A549 (cell line): ENCODE measurements around the gene LASP1. TPM values are rescaled to one million over a fixed set of nuclear protein-coding genes. Genes with fewer than 3 reads are reported as not detected.

Source experiments
- ATAC-seq, 2 experiments: fragments of 200-7000 bp in 1 of 2; fragments of >200 bp in 1 of 2; cut with Nextera tagmentation in 1 of 2; cut with Tn5 transposase in 1 of 2; 3 replicates each; pipeline versions ENCODE4 v1.8.0 to v1.9.1; 2018 to 2020; ENCODE audit warnings: mild to moderate bottlenecking in 1 of 2, moderate library complexity in 1 of 2
- CTCF ChIA-PET: fragments of 300-600 bp; sonication (Branson Sonifier 250); formaldehyde crosslinking; extraction: SDS; loops from one replicate; lab custom pipeline; 2021; ENCODE audit warnings: antibody characterized with exemption, inconsistent platforms; lab: Yijun Ruan, JAX
- POLR2A ChIA-PET: fragments of 350-600 bp; formaldehyde crosslinking; extraction: SDS; loops from one replicate; lab custom pipeline; 2021; ENCODE audit warnings: antibody characterized with exemption, inconsistent platforms; lab: Yijun Ruan, JAX
- DNase-seq, 2 experiments: peaks; one replicate each; pipeline versions ENCODE4 v3.0.0 to v3.0.0-alpha.2; 2011 to 2016; ENCODE audit warnings: low read depth in 1 of 2, low spot score in 1 of 2
- FAIRE-seq: peaks from 2 replicates; lab custom pipeline; 2011; peaks lifted over from hg19 to GRCh38; lab: Jason Lieb, UNC
- H3K27ac ChIP-seq, 2 experiments: fragments of >200 bp; sonication (Bioruptor Twin); formaldehyde crosslinking; 3 replicates each; pipeline ENCODE4 v1.5.1; 2016 to 2017
- H3K4me1 ChIP-seq: fragments of >200 bp; sonication (Bioruptor Twin); formaldehyde crosslinking; 3 replicates; pipeline ENCODE4 v1.6.1; 2016
- H3K4me2 ChIP-seq: fragments of >200 bp; sonication (Bioruptor Twin); formaldehyde crosslinking; 3 replicates; pipeline ENCODE4 v1.6.1; 2016
- H3K4me3 ChIP-seq: fragments of >200 bp; sonication (Bioruptor Twin); formaldehyde crosslinking; 3 replicates; pipeline ENCODE4 v1.5.1; 2016
- H3K9me3 ChIP-seq: fragments of >200 bp; sonication (Bioruptor Twin); formaldehyde crosslinking; 3 replicates; pipeline ENCODE4 v1.6.1; 2016
- BHLHE40 ChIP-seq: IDR thresholded peaks from 2 replicates; pipeline ENCODE4 v1.6.1; 2012; ENCODE audit warnings: low read depth, low read length, inconsistent platforms
- CEBPB ChIP-seq, 2 experiments: fragments of >200 bp in 1 of 2; sonication (Bioruptor Twin) in 1 of 2; formaldehyde crosslinking in 1 of 2; IDR thresholded peaks; 2 replicates each; pipeline ENCODE4 v1.6.1; 2012 to 2016
- ELK1 ChIP-seq: fragments of 150-350 bp; IDR thresholded peaks from 2 replicates; pipeline ENCODE4 v1.6.1; 2014; ENCODE audit warnings: low read depth, mild to moderate bottlenecking, low read length
- FOSB ChIP-seq: fragments of 250-450 bp; sonication (Bioruptor Pico); IDR thresholded peaks from 2 replicates; pipeline ENCODE4 v1.5.0; 2020; ENCODE audit warnings: mild to moderate bottlenecking, moderate library complexity
- FOXS1 ChIP-seq: fragments of 250-450 bp; sonication (Bioruptor Pico); IDR thresholded peaks from 2 replicates; pipeline ENCODE4 v1.5.0; 2020; ENCODE audit warnings: mild to moderate bottlenecking, moderate library complexity
- HEYL ChIP-seq: fragments of 250-450 bp; sonication (Bioruptor Pico); IDR thresholded peaks from 2 replicates; pipeline ENCODE4 v1.8.0; 2021; ENCODE audit warnings: mild to moderate bottlenecking, moderate library complexity
- HOXA7 ChIP-seq: fragments of 250-450 bp; sonication (Bioruptor Pico); IDR thresholded peaks from 2 replicates; pipeline ENCODE4 v1.5.0; 2020; ENCODE audit warnings: mild to moderate bottlenecking, moderate library complexity
- KDM1A ChIP-seq: fragments of 200-600 bp; sonication (generic); IDR thresholded peaks from 2 replicates; pipeline ENCODE4 v1.6.1; 2016; ENCODE audit warnings: low read depth, mild to moderate bottlenecking
- MAFK ChIP-seq: fragments of 450-650 bp; IDR thresholded peaks from 2 replicates; pipeline ENCODE4 v1.6.1; 2014; ENCODE audit not compliant: partially characterized antibody
- NFE2L2 ChIP-seq: fragments of 150-350 bp; conservative IDR thresholded peaks from 2 replicates; pipeline ENCODE4 v1.6.1; 2014; ENCODE audit warnings: low read length
- NPAS2 ChIP-seq: fragments of 250-450 bp; sonication (Bioruptor Pico); IDR thresholded peaks from 2 replicates; pipeline ENCODE4 v1.8.0; 2022; ENCODE audit warnings: mild to moderate bottlenecking, moderate library complexity, borderline replicate concordance
- POLR2A ChIP-seq: IDR thresholded peaks from 2 replicates; pipeline ENCODE4 v1.6.1; 2012; ENCODE audit warnings: mild to moderate bottlenecking, low read length
- RNF2 ChIP-seq: fragments of 200-600 bp; sonication (generic); IDR thresholded peaks from 2 replicates; pipeline ENCODE4 v1.6.1; 2016; ENCODE audit warnings: low read depth, mild to moderate bottlenecking, antibody characterized with exemption, moderate library complexity, borderline replicate concordance
- TFCP2L1 ChIP-seq: fragments of 250-450 bp; sonication (Bioruptor Pico); IDR thresholded peaks from 2 replicates; pipeline ENCODE4 v1.5.0; 2021; ENCODE audit warnings: mild to moderate bottlenecking
- ZSCAN20 ChIP-seq: fragments of 250-450 bp; sonication (Bioruptor Pico); IDR thresholded peaks from 2 replicates; pipeline ENCODE4 v1.8.0; 2022; ENCODE audit warnings: mild to moderate bottlenecking, moderate library complexity
- WGBS: methylation state at CpG from one replicate; pipeline ENCODE4 v1.1.6; 2017; ENCODE audit errors: missing lambda C conversion rate; 5-methylcytosine and 5-hydroxymethylcytosine counted together
- polyA plus RNA-seq, 4 experiments: library from polyadenylated mRNA; depleted of rRNA in 3 of 4; stranded (reverse); fragments of >200 nt; fragmentation: RNase III in 1 of 4; extraction: RNeasy Plus Mini Kit Qiagen cat#74134 plus additional on column Dnase treatment in 1 of 4; gene quantifications; 2 replicates in 3 of 4; 3 replicates in 1 of 4; pipeline ENCODE4 v1.2.3, GENCODE V29; 2011 to 2017
- small RNA-seq, 6 experiments: library from RNA; depleted of rRNA; stranded (forward); fragments of <200 nt; gene quantifications; one replicate each; pipeline ENCODE3, GENCODE V24; 2012
- TF ChIP-seq, protein P1 (sequence below): IDR thresholded peaks from 2 replicates; pipeline ENCODE4 v1.6.1; 2012; ENCODE audit warnings: low read depth, borderline replicate concordance

LASP1 gene
- polyA plus RNA-seq, 2 of the 4 experiments (the other 2 are of a cell fraction) = 145 to 281 TPM

- ATAC-seq (no peak), DNase-seq (no peak), FAIRE-seq (no peak)
- Histone ChIP-seq H3K4me3 (no peak overlapping the region), H3K4me1 (peaks cover 16% of the 10 kb centered on the region; the same call in 2 of the 3 replicates), H3K9me3 (no peaks in the 10 kb centered on the region), H3K4me2 (no peak overlapping the region), H3K27ac (no peak overlapping the region)
- CTCF ChIA-PET = interaction anchor here (1.2 to 6.1 kb wide), 3 partner anchors 13 to 183 kb away, joined by 5 to 61 read pairs (median 22); no protein-coding TSS in a partner anchor
- no peak for TF ChIP-seq POLR2A
- 65% methylated on average over 4 of the region's 4 CpGs for WGBS
- POLR2A ChIA-PET = no interaction called here
Measured at GRCh38 chr17:38970128-38970527, 100.3 kb downstream of the LASP1 start.

- TF ChIP-seq CEBPB (IDR thresholded peaks at IDR 0.05) = no peak
- TF ChIP-seq MAFK = no peak
- no peak for TF ChIP-seq KDM1A
- TF ChIP-seq NFE2L2 = no peak
- TF ChIP-seq BHLHE40 = no peak
- TF ChIP-seq HOXA7 (CRISPR knock-in tag) = no peak
- no peak for TF ChIP-seq RNF2
- TF ChIP-seq, protein P1, sequence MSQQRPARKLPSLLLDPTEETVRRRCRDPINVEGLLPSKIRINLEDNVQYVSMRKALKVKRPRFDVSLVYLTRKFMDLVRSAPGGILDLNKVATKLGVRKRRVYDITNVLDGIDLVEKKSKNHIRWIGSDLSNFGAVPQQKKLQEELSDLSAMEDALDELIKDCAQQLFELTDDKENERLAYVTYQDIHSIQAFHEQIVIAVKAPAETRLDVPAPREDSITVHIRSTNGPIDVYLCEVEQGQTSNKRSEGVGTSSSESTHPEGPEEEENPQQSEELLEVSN = no peak
- TF ChIP-seq POLR2A = no peak
- no peak for TF ChIP-seq FOSB (CRISPR knock-in tag)
- TF ChIP-seq FOXS1 (CRISPR knock-in tag) = no peak
- TF ChIP-seq ZSCAN20 = no peak
- TF ChIP-seq TFCP2L1 = no peak
- TF ChIP-seq ELK1 = no peak
- TF ChIP-seq NPAS2 (CRISPR knock-in tag) = no peak
- no peak for TF ChIP-seq HEYL (CRISPR knock-in tag)
- Histone ChIP-seq H3K27ac (no peak overlapping the region), H3K4me3 (no peak overlapping the region), H3K4me1 (peaks cover 16% of the 10 kb centered on the region; the same call in 2 of the 3 replicates), H3K4me2 (no peak overlapping the region), H3K9me3 (no peaks in the 10 kb centered on the region)
- ChIA-PET POLR2A (no interaction called here), CTCF (interaction anchor here (0.9 to 6.1 kb wide), 4 partner anchors 13 to 182 kb away, joined by 3 to 61 read pairs (median 14); no protein-coding TSS in a partner anchor)
- ATAC-seq (no peak), FAIRE-seq (no peak), DNase-seq (peak in 1 of 2 experiments; percentile 39)
- WGBS = 83% methylated on average over 5 of the region's 5 CpGs
Measured at GRCh38 chr17:38970804-38971203, 100.9 kb downstream of the LASP1 start.

Small RNA genes within 50 kb of the gene (small RNA-seq; reads per million reads assigned to genes)
- gene MIR4727 = 0 to 3.9 (median 0) reads per million in 6 experiments
- 0 reads per million in 6 experiments for gene MIR6779
- gene SNORA21 = 0 reads per million in 6 experiments
- 0 reads per million in 6 experiments for gene SNORA21B

Other genes with a start within 250 kb of the LASP1 start
- gene EPOP, start 195.1 kb upstream of the LASP1 start, polyA plus RNA-seq (2011; rRNA removed) = 4.6 and 5.1 TPM in 2 replicates
- 11.2 to 12.3 TPM (median 12.1 TPM) in 3 replicates for gene EPOP, start 195.1 kb upstream of the LASP1 start, polyA plus RNA-seq (2017; fragmentation: RNase III; extraction: RNeasy Plus Mini Kit Qiagen cat#74134 plus additional on column Dnase treatment)
- gene MLLT6, start 164.8 kb upstream of the LASP1 start, polyA plus RNA-seq (2011; rRNA removed) = 24.2 and 28.9 TPM in 2 replicates
- 24.6 to 29.9 TPM (median 28.3 TPM) in 3 replicates for gene MLLT6, start 164.8 kb upstream of the LASP1 start, polyA plus RNA-seq (2017; fragmentation: RNase III; extraction: RNeasy Plus Mini Kit Qiagen cat#74134 plus additional on column Dnase treatment)
- gene CISD3, start 139.7 kb upstream of the LASP1 start, polyA plus RNA-seq (2011; rRNA removed) = 24.5 and 32.6 TPM in 2 replicates
- gene CISD3, start 139.7 kb upstream of the LASP1 start, polyA plus RNA-seq (2017; fragmentation: RNase III; extraction: RNeasy Plus Mini Kit Qiagen cat#74134 plus additional on column Dnase treatment) = 33.0 to 35.4 TPM (median 34.3 TPM) in 3 replicates
- gene PCGF2, start 121.7 kb upstream of the LASP1 start, polyA plus RNA-seq (2011; rRNA removed) = 19.9 and 21.2 TPM in 2 replicates
- 33.9 to 43.6 TPM (median 42.5 TPM) in 3 replicates for gene PCGF2, start 121.7 kb upstream of the LASP1 start, polyA plus RNA-seq (2017; fragmentation: RNase III; extraction: RNeasy Plus Mini Kit Qiagen cat#74134 plus additional on column Dnase treatment)
- gene PSMB3, start 117.3 kb upstream of the LASP1 start, polyA plus RNA-seq (2011; rRNA removed) = 417 and 467 TPM in 2 replicates
- 463 to 466 TPM (median 465 TPM) in 3 replicates for gene PSMB3, start 117.3 kb upstream of the LASP1 start, polyA plus RNA-seq (2017; fragmentation: RNase III; extraction: RNeasy Plus Mini Kit Qiagen cat#74134 plus additional on column Dnase treatment)
- gene PIP4K2B, start 70.5 kb upstream of the LASP1 start, polyA plus RNA-seq (2011; rRNA removed) = 40.3 and 42.5 TPM in 2 replicates
- 53.7 to 56.7 TPM (median 55.3 TPM) in 3 replicates for gene PIP4K2B, start 70.5 kb upstream of the LASP1 start, polyA plus RNA-seq (2017; fragmentation: RNase III; extraction: RNeasy Plus Mini Kit Qiagen cat#74134 plus additional on column Dnase treatment)
- gene CWC25, start 44.7 kb upstream of the LASP1 start, polyA plus RNA-seq (2011; rRNA removed) = 34.1 and 34.5 TPM in 2 replicates
- 22.5 to 24.2 TPM (median 23.1 TPM) in 3 replicates for gene CWC25, start 44.7 kb upstream of the LASP1 start, polyA plus RNA-seq (2017; fragmentation: RNase III; extraction: RNeasy Plus Mini Kit Qiagen cat#74134 plus additional on column Dnase treatment)
- gene RPL23, start 16.3 kb upstream of the LASP1 start, polyA plus RNA-seq (2011; rRNA removed) = 2,297 and 2,715 TPM in 2 replicates
- 2,814 to 3,171 TPM (median 2,969 TPM) in 3 replicates for gene RPL23, start 16.3 kb upstream of the LASP1 start, polyA plus RNA-seq (2017; fragmentation: RNase III; extraction: RNeasy Plus Mini Kit Qiagen cat#74134 plus additional on column Dnase treatment)
- gene FBXO47, start 97.3 kb downstream of the LASP1 start, polyA plus RNA-seq (2011; rRNA removed) = 0.04 TPM in 1 of 2 replicates, not detected in the other
- 0.04 TPM in 1 of 3 replicates, not detected in the others for gene FBXO47, start 97.3 kb downstream of the LASP1 start, polyA plus RNA-seq (2017; fragmentation: RNase III; extraction: RNeasy Plus Mini Kit Qiagen cat#74134 plus additional on column Dnase treatment)